Measurements from ENCODE around the gene ITM2C.

- TF ChIP-seq CTCF (IDR thresholded peaks at IDR 0.05) (no peak), POLR2A (IDR thresholded peaks at IDR 0.05) (no peak), EP300 (IDR thresholded peaks at IDR 0.05) (no peak)
Observed at GRCh38 chr2:230864122-230864604, 579 bp upstream of the ITM2C start.

Measured in ovary (tissue), 3 donors.